Stimulated activated CD4-positive, alpha-beta T cell treated with anti-CD3 and anti-CD28 coated beads, TNF-alpha, amount 100 ng/mL, for 24 hours (primary cell): ENCODE results near the gene LRRC66.
A peak's percentile ranks its signal among the peaks of the same experiment; 100 is the strongest.

ENCODE experiments used
- DNase-seq, 3 experiments: peaks; one replicate each; pipeline ENCODE4 v3.0.0-alpha.2; 2020; ENCODE audit warnings: low read depth in 3 of 3

The LRRC66 gene, protein sequence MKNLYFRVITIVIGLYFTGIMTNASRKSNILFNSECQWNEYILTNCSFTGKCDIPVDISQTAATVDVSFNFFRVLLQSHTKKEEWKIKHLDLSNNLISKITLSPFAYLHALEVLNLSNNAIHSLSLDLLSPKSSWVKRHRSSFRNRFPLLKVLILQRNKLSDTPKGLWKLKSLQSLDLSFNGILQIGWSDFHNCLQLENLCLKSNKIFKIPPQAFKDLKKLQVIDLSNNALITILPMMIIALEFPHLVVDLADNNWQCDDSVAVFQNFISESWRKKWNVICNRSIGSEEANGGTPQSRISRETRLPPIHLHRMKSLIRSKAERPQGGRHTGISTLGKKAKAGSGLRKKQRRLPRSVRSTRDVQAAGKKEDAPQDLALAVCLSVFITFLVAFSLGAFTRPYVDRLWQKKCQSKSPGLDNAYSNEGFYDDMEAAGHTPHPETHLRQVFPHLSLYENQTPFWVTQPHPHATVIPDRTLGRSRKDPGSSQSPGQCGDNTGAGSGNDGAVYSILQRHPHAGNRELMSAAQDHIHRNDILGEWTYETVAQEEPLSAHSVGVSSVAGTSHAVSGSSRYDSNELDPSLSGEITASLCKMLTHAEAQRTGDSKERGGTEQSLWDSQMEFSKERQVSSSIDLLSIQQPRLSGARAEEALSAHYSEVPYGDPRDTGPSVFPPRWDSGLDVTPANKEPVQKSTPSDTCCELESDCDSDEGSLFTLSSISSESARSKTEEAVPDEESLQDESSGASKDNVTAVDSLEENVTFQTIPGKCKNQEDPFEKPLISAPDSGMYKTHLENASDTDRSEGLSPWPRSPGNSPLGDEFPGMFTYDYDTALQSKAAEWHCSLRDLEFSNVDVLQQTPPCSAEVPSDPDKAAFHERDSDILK

DNA sequence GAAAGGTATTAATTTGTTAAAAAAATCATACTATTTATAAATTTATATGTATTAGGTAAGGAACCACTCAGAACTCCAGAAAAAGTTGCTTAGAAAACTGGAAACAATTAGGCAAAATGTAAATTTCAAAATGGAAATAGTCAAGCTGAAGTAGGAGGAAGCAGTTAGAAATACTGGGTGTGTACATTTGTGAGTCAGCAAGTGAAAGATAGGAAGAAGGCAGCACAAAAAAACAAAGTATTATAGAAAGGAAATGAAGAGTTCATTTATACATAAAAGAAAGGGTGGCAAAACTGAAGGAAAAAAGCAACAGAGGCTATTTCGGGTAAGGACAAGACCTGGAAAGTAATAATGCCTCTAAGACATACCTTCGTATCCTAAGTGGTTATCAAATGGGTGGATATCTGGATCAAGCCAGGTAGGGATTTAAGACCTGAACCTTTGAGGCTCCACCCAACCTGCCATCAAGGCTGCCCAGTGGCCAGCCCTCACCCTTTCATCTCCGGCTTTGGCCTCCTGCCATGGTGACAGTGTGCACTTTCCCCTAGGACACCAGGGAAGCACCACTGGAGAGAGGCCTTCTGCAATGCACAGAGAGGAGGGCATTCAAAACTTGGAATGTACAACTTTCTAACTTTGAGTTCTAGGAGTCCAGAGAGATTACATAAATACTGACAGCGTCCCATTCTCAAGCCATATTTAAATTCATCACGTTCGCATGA lies at the start of gene LRRC66:
Gene LRRC66 (minus strand): TSS at position 428 of the 722 bp plus-strand sequence. CDS start 2,750 bp downstream, outside the sequence.
- no peak for DNase-seq

DNA sequence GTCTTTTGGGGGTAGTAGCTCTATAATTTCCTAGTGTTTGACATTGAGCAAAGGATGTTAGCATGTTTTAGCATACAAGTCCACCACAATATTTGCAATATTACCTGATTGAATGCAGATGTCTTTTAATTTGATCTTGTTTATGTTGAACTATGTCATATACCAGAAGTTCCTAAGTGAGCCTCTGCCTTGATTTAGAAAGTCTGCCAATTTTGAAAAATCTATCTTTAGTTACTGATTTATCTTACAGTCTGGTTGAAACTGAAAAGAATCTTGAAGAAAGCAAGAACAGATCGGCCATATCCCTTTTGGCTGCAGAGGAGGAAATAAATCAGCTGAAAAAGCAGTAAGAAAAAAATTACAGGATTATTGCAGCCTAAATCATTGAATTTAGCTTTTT lies 49.4 kb upstream of the LRRC66 start:
- no peak for DNase-seq

DNA sequence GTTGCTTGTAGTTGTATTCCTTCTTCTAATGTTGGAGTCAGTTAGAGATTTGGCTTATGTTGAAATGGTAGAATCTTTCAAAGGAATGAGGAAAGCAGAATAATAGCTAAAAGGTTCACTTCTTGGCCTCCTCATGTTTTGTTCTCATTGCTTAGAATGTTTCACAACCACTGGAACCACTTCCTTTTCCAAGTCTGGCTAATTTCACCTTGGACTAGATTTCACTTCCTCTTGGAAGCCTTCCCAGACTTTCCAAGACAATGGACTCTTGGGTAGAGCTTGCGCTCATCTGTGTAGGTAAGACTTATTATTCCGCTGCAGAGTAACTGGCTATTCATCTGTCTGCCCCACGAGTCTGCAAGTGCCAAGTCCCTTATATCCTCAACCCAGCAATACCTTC lies 39.2 kb upstream of the LRRC66 start:
- DNase-seq = no peak

DNA sequence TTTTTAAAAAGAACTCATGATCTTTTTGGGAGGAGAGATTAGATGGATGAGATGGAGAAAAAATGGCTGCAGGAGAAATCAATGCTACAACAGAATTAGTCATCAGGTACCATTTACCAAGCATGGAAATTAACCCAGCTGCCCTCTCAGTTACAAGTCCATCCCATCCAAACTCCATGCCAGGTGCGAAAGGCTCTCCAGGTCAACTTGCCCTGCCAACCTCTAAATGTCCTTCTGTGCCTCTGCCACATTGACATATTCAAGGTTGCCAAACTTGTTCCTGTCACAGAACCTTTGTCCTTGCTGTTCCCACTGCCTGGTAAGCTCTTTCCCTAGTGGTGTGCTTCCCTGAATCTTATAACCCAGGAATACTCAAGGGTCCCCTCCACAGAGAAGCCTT lies 38.1 kb upstream of the LRRC66 start:
- no peak for DNase-seq

DNA sequence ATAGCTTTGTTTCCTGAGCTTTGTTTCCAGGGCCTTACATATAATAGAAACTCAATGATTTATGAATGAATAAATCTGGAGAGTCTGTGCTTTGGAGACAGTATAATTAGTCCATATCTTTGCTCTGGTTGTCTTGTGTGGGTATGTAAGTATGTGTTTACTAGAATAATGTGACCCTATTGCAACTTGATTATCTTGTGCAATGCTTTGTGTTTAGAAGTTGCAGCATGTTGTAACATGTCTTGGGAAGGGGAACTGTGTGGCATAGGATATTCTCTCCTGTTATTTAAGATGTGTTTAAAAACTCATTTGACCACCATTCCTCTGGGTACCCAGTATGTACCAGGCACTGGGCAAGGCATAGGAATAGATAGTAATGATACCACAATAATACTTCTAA lies 37.0 kb upstream of the LRRC66 start:
- no peak for DNase-seq

DNA sequence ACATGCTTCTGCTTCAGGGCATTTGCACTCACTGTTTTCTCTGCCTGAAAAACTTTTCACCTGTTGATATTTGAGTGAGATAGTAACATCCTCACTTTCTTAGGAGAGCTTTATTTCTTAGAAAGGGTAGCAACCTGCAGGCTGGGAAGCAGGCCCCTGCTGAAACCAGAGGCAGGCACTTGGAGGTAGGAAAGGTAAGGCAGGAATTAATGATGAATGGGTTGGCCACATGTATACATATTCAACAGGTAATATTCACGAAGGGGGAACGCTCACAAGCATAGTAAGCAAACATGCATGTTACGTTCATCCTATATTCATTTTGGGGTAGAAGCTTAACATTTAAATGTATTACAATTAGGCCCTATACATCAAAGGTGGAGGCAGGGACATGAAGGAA lies 34.1 kb upstream of the LRRC66 start:
- no peak for DNase-seq

DNA sequence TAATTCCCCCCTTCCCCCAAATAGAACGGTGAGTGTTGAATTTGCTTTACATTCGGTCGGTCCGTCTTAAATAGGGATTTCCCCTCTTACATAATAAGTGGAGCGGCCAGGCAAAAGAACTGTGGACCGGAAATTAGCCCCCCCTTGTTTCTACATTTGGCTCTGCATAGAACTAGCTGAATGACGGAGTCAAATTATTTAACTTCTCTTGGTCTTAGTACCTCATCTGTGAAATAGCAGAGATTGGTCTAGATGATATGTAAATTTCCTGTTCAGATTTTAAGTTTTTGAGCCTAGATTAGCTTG lies 32.3 kb upstream of the LRRC66 start:
- no peak for DNase-seq

DNA sequence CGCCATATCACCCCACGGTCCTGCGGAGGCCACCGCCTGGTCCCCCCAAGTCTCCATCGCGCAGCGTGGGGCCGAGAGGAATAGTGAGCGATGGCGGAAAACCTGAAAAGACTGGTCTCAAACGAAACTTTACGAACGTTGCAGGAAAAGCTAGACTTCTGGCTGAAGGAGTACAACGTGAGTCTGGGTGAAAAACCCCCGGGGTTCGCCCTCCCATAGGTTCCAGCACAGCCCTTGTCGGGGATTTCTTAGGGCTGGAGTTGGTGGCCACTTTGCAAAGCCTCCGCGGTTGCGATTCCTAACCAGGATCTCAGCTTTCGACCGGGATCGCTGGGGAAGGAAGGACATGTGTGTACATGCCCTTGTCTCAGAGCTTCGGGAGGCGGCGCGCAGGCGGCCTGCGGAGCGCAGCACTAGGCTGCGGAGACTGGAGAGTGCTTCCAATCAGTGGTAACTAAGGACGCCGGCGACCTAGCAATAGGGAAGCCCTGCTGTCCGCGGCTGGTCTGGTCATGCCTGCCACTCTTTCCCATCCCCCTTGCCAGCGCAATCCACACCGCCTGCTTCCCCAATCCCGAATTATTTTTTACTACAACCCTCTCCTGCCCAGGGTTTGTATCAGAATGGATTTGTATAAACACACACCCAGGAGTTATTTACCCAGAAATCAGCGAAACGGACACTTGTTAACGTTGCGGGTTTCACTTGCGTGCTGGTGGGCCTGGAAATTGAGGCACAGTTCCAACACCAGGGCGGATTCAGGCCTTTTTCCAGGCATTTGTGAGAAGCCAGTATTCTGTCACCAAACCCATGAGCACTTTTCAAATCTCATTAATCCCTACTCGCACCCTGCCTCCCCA lies 31.7 kb upstream of the LRRC66 start:
- peak in 1 of 3 experiments; percentile 4 for DNase-seq

DNA sequence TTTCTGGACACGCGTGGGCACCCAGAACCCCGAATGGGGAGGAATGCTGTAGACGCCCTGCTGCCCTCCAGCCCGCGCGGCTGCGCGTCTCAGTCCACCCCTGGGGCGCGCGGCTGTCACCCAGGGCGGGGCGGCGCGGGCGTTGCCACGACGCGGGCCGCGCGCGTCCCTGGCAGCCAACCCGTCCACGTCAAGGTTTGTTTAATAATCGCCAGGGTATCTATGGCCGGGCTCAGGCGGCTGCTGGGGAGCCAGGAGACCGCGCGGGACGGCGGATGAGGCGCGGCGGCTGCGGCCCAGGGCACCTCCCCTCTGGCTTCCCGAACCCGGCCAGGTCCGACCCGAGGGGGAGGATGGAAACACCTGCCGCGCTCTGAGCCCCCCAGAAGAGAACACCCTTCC lies 31.1 kb upstream of the LRRC66 start, which contains the start of gene SPATA18:
Gene SPATA18 (plus strand): TSS at position 92 of the 402 bp plus-strand sequence. CDS start 401 bp downstream, outside the sequence.
- DNase-seq = no peak

DNA sequence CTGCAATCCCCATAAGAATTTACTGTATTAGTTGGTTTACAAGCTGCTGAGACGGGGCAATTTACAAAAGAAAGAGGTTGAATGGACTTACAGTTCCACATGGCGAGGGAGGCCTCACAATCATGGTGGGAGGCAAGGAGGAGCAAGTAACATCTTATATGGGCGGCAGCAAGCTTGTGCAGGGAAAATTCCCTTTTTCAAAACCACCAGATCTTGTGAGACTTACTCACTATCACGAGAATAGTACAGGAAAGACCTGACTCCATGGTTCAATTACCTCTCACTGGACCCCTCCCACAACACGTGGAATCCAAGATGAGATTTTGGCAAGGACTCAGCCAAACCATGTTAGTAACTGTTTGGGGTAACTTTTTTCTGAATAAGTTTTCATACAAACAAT lies 29.1 kb upstream of the LRRC66 start:
- no peak for DNase-seq

DNA sequence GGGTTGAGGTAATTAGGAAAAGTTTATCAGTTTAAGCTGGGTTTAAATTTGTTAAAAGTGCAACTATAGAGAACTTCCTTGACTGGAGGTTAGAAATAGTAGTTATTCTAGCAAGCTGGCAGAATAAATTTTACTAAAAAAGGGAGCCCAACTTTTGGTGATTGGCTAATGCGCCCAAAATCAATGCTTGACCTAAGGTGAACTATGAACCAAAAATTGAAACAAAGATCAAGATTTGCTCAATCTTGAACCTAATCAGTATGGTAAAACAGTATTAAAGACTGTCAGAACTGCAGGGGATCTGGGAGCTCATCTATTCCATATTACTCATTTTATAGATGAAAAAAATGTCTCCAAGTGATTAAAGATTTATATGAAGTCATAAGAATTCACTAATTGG lies 24.9 kb upstream of the LRRC66 start:
- no peak for DNase-seq

DNA sequence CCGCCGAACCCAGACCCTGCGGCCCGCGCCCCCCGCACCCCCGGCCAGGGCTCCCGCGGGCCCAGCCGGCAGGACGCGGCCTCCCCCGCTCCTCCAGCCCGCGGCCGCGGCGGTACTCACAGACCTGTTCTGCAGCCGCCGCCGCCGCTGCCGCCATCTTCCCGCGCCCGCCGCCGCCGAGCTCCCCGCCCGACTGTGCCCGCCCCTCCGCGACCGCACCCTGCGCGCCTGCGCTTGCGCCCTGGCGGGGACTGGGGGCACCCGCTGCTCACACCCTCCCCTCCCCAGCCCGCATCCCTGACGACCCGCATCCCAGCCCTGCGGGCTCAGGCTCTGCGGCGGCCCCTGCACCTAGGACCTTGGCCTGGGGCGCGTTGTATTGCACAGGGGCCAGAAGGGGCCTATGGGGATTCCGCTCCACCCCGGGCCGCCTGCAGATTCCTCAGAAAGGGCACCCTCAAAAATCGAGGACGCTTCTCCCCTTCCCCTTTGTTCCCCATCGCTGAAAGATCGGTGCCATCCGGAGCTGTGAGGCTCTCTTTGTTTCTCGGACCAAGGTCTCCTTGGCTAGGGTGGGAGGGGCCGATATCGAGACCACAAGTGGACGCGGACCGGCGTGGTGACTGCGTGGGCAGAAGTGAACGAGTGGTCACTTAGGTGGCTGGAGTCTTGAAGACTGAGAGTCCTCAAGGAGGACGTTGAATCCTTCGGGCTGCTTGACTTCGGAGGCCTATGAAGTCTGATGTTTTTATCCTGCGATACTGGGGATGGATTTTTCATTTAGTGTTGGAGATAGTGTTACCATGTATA lies 18.1 kb upstream of the LRRC66 start, which contains the start of gene SGCB:
Gene SGCB (minus strand): TSS at position 197 of the 810 bp plus-strand sequence. CDS start 40 bp downstream, at position 157.
- DNase-seq = peak; percentile 39 to 74 (median 52)

DNA sequence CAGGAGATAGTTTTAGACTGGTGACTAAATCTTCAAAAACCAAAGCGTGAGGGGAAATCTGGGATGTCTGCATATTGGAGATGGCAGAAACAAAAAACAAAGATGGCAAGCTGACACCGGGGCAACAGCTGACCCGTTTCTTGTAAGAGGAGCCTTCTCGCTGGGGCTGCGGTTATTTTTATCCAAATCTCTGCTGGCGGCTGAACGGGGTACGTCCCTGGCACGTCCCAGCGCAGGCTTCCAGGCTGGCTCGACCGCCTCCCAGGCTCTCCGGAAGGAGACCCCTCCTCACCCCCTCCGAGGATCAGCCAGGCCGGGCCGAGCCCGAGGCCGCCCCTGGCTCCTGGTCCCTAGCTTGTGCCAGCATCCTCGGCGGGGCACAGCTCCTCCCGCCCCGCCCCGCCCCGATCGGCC lies 17.5 kb upstream of the LRRC66 start:
- peak in 2 of 3 experiments; percentile 3 to 12 for DNase-seq

DNA sequence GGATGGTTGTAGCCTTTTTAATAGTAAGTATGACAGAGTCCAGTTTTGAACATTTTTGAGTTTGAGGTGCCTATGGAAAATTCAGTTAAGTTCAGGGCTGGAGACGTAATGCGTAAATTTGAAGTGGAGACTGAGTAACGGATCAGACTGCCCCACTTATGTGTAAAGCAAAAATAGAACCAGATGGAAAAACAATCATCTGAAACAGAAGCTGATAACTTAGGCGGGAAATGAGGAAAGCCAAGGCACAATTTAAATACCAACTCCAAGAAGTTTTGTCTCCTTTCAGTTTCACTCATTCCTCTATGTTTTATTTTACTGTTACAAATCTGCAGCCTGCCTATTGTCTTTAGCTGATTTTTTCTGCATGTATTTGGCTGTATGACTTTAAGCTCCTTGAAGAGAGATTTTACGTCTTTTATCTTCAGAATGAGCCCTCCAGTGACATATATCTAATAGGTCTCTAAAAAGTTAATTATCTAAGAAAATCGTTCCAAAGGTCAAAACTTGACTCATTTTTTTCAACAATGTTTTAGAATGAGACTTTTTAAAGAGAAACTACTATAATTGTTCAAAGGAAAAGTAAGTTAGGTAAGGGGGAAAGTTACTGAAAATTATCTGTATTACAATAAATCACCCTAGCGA lies 16.8 kb upstream of the LRRC66 start:
- no peak for DNase-seq

DNA sequence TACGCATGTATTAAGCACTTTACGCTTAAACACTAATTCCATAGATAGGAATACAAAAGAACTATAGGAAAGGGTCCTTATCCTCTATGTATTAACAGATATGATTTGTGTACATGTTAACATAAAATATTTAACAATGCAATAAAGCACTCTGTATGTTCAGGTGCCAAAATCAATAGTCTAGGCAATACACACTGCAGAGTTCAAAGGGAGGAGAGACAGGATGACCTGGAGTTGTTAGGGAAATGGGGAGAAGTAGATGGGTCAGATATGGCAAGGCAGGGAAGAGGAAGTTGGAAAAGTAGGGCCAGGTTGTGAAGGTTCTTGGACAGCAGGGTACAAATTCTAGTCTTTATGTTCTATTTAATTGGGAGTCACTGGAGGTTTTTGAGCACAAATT lies 15.0 kb upstream of the LRRC66 start:
- no peak for DNase-seq

DNA sequence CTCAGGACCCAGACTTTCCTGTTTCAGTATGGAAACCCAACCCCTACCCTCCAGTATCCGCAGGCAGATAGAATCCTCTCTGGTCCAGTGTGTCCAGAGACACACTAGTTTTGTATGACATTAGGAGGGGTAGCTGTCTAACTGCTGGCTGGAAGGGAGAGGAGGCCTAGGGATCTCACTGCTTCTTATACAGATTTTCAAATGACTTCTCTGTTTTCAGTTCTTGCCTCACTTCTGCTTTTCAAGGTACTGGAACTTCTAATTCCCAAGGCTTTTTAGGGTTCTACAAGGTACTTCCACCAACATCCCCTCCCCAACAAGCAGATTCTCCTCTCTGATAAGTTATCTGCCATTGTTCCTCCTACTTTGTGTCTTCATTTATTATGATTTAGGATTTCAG lies 11.8 kb upstream of the LRRC66 start:
- DNase-seq = no peak

DNA sequence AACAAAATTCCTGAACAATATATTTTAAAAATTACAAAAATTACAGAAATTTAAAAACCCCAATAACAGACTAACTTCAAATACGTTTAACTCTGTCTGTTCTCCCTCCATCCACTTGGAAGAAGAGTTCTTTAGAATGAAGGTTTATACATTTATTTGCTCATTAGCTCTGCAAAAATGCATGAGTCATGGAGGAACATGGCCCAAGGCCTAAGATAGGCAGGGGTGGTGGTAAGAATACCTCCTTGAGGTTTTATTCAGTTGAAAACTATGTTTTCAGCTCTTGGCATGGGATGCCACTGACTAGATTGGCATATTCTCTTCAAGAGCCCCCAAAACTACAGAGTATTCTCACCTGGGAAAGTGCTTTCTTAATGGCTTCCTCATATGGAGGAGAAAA lies 8.8 kb upstream of the LRRC66 start:
- DNase-seq = no peak

DNA sequence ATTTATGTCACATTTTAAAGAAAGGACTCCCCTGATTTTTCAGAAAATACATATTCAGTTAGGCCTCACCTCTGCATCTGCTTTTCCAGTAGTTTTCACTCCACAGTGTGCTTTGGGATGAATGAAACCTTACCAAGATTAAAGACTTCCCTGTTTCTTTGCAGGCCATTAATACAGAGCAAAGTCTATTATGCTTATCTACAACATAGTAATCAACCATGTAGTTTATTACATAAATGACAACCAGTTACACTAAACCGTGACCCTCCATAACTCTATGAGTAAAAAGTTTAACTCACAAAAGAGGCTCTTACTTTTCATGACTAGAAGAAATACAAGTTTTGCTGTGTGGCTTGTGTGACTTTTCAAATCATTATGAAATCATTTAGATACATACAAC lies 2.3 kb downstream of the LRRC66 start:
- DNase-seq = no peak

DNA sequence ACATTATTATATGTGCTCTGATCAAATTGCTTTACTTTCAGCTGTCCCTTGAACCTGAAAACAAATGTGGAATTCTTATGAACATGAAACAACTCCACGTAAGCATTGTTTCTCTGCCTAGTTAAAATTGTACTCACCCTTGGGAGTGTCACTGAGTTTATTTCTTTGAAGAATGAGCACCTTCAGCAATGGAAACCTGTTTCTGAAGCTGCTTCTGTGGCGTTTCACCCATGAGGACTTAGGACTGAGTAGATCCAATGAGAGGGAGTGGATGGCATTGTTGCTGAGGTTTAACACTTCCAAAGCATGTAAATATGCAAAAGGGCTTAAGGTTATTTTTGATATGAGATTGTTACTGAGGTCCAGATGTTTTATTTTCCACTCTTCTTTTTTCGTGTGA lies 3.2 kb downstream of the LRRC66 start:
- DNase-seq = no peak

DNA sequence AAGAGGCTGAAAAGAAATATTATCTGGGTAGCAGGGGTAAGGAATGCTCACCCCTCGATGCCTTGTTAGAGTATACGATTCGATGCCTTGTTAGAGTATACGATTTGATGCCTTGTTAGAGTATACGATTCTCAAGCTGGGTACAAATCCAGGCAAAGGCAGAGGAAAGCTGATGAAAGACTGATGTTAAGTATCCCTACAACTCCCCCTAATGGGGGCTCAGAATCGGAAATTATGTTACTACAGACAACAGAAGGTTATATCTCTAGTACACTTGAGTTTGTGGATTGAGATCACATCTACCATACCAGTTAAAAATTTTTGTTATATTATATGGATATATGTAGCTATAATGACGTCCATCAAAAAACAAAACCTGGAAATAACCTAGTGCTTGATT lies 4.8 kb downstream of the LRRC66 start:
- DNase-seq = no peak
